Left lung (tissue), 10 donors: ENCODE measurements around the gene LPAR2. TPM values are rescaled to one million over a fixed set of nuclear protein-coding genes. Genes with fewer than 3 reads are reported as not detected.
A peak's percentile ranks its signal among the peaks of the same experiment; 100 is the strongest.

ENCODE experiments used
- ATAC-seq: fragments of 200-7000 bp; cut with Tn5 transposase; one replicate; pipeline ENCODE4 v1.9.1; 2020; ENCODE audit warnings: moderate library complexity
- DNase-seq, 4 donors: peaks; one replicate each; pipeline ENCODE4 v3.0.0-alpha.2; 2013 to 2020
- H3K27ac ChIP-seq, 2 donors: fragments of 200-600 bp; sonication (generic) in 1 of 2; one replicate each; pipeline versions ENCODE4 v1.5.0 to v1.8.0; 2020 to 2021
- H3K27me3 ChIP-seq, 2 donors: fragments of 200-600 bp; sonication (generic) in 1 of 2; one replicate each; pipeline versions ENCODE4 v1.5.0 to v1.8.0; 2020 to 2021
- H3K36me3 ChIP-seq, 2 donors: fragments of 200-600 bp; sonication (generic) in 1 of 2; one replicate each; pipeline versions ENCODE4 v1.5.0 to v1.8.0; 2020 to 2021
- H3K4me1 ChIP-seq, 2 donors: fragments of 200-600 bp; one replicate each; pipeline ENCODE4 v1.8.0; 2021
- H3K4me3 ChIP-seq, 2 donors: fragments of 200-600 bp; sonication (generic) in 1 of 2; one replicate each; pipeline versions ENCODE4 v1.5.0 to v1.8.0; 2020 to 2021; ENCODE audit warnings: mild to moderate bottlenecking in 1 of 2
- H3K9me3 ChIP-seq, 2 donors: fragments of 200-600 bp; sonication (generic) in 1 of 2; one replicate each; pipeline versions ENCODE4 v1.5.0 to v1.8.0; 2020 to 2021
- CTCF ChIP-seq, 2 donors: fragments of 200-600 bp; sonication (generic) in 1 of 2; IDR thresholded peaks; one replicate each; pipeline versions ENCODE4 v1.5.0 to v1.8.0; 2021; ENCODE audit warnings: antibody characterized with exemption in 2 of 2
- intact Hi-C, 2 donors: fragments of 100-400 bp; cut with DNase I; formaldehyde crosslinking; loops; one replicate each; pipeline versions ENCODE4 v1.11.2 to v1.14.2; 2022
- polyA plus RNA-seq, 6 donors: library from polyadenylated mRNA; unstranded; fragments of 120-200 nt; gene quantifications; one replicate each; pipeline ENCODE4 v1.2.1, GENCODE V29; 2013; ENCODE audit not compliant: insufficient read length in 6 of 6
- total RNA-seq, 2 donors: library from RNA; stranded (reverse); fragmentation: NEBNext Ultra II Directional; extraction: Animal tissue kit (Norgen Biotek cat#: 25700); gene quantifications; one replicate each; pipeline ENCODE4 v1.2.1, GENCODE V29; 2021
- donor health status: DM: no; HTN: yes; CAD: no.
- donor health status: DM: no; HTN: no; CAD: no.

Gene LPAR2
- total and polyA plus RNA-seq, 8 donors, result 16.1 to 60.8 (median 41.6) TPM

GRCh38 chr19:19632661-19633060 is 4.6 kb upstream of the LPAR2 start:
- peaks cover 7 to 14% of the 10 kb centered on the region in 2 donors for H3K4me1 ChIP-seq
- intact Hi-C loops, result no loop called here
- ATAC-seq, result no peak

GRCh38 chr19:19631346-19631745 is 3.3 kb upstream of the LPAR2 start:
- ATAC-seq, result no peak
- intact Hi-C loops, result no loop called here

More at GRCh38 chr19:19632661-19633060, 4.6 kb upstream of the LPAR2 start:
- Histone ChIP-seq H3K27me3 (peaks cover 0 to 9% of the 10 kb centered on the region in 2 donors), H3K9me3 (no peaks in the 10 kb centered on the region), H3K36me3 (peaks cover 0 to 83% of the 10 kb centered on the region in 2 donors), H3K4me3 (no peak overlapping the region), H3K27ac (no peak overlapping the region)
- no peak for TF ChIP-seq CTCF (IDR thresholded peaks at IDR 0.05)
- no peak for DNase-seq

GRCh38 chr19:19630426-19630825 is 2.4 kb upstream of the LPAR2 start:
- Histone ChIP-seq H3K4me1 (peaks cover 7 to 21% of the 10 kb centered on the region in 2 donors), H3K4me3 (no peak overlapping the region), H3K27ac (no peak overlapping the region), H3K27me3 (peaks cover 0 to 11% of the 10 kb centered on the region in 2 donors), H3K9me3 (no peaks in the 10 kb centered on the region), H3K36me3 (peaks cover 0 to 67% of the 10 kb centered on the region in 2 donors)
- DNase-seq, result no peak
- ATAC-seq, result no peak
- no peak for TF ChIP-seq CTCF (IDR thresholded peaks at IDR 0.05)
- intact Hi-C loops, result no loop called here

More at GRCh38 chr19:19631346-19631745, 3.3 kb upstream of the LPAR2 start:
- Histone ChIP-seq H3K36me3 (peaks cover 0 to 76% of the 10 kb centered on the region in 2 donors), H3K27ac (no peak overlapping the region), H3K27me3 (peaks cover 0 to 11% of the 10 kb centered on the region in 2 donors), H3K9me3 (no peaks in the 10 kb centered on the region), H3K4me1 (peaks cover 7 to 21% of the 10 kb centered on the region in 2 donors), H3K4me3 (no peak overlapping the region)
- DNase-seq, result no peak
- no peak for TF ChIP-seq CTCF (IDR thresholded peaks at IDR 0.05)

GRCh38 chr19:19630062-19630414 is 2.0 kb upstream of the LPAR2 start:
- peaks cover 0 to 63% of the 10 kb centered on the region in 2 donors for H3K36me3 ChIP-seq
- H3K9me3 ChIP-seq, result no peaks in the 10 kb centered on the region
- no peak for ATAC-seq
- no peak overlapping the region for H3K4me3 ChIP-seq
- peaks cover 7 to 21% of the 10 kb centered on the region in 2 donors for H3K4me1 ChIP-seq
- DNase-seq, result peak in 1 of 4 donors; percentile 32
- TF ChIP-seq CTCF (IDR thresholded peaks at IDR 0.05), result no peak
- intact Hi-C loops, result no loop called here
- H3K27me3 ChIP-seq, result peaks cover 0 to 11% of the 10 kb centered on the region in 2 donors
- H3K27ac ChIP-seq, result no peak overlapping the region

- peak overlapping the region; percentile 50 to 53 for H3K4me3 ChIP-seq
- DNase-seq (peak; percentile 43 to 86 (median 66)), ATAC-seq (peak; percentile 62)
- H3K9me3 ChIP-seq, result no peaks in the 10 kb centered on the region
- H3K27ac ChIP-seq, result peak overlapping the region in 1 of 2 donors; percentile 65
- peaks cover 0 to 57% of the 10 kb centered on the region in 2 donors for H3K36me3 ChIP-seq
- peaks cover 7 to 21% of the 10 kb centered on the region in 2 donors for H3K4me1 ChIP-seq
- intact Hi-C loops, result no loop called here
- no peak for TF ChIP-seq CTCF (IDR thresholded peaks at IDR 0.05)
- H3K27me3 ChIP-seq, result peaks cover 0 to 11% of the 10 kb centered on the region in 2 donors
These were observed 598 bp upstream of the LPAR2 start for GRCh38 chr19:19628501-19629134.
